OCI-LY3 (cell line): Measurements from ENCODE around the gene CELA2A.
"Not testable (repeated sequence)": the region's sequence is repeated elsewhere in the genome, so short reads cannot be mapped to it uniquely, and the experiment has no call there.

Source experiments
- H2AFZ ChIP-seq: fragments of 200-600, 300-600 bp; shearing (Covaris generic); 2 replicates; pipeline ENCODE4 v1.6.0; 2014; ENCODE audit warnings: antibody characterized with exemption, low read depth, low read length
- H3K27ac ChIP-seq: fragments of 200-600, 300-600 bp; sonication (generic); 2 replicates; pipeline ENCODE4 v1.5.1; 2014; ENCODE audit warnings: mild to moderate bottlenecking, low read length, moderate library complexity, mixed read lengths
- H3K27me3 ChIP-seq: fragments of 200-600, 300-600 bp; sonication (generic); 2 replicates; pipeline ENCODE4 v1.6.1; 2014; ENCODE audit warnings: low read depth, low read length, mixed read lengths
- H3K36me3 ChIP-seq: fragments of 200-600, 300-600 bp; sonication (generic); replicated peaks from 2 replicates; pipeline ENCODE3; 2014; ENCODE audit warnings: low read depth, low read length, mixed read lengths
- H3K4me1 ChIP-seq: fragments of 300-600, 200-600 bp; sonication (generic); 2 replicates; pipeline ENCODE4 v1.6.1; 2014; ENCODE audit warnings: low read length, mixed read lengths
- H3K4me2 ChIP-seq: fragments of 200-600, 300-600 bp; sonication (generic); 2 replicates; pipeline ENCODE4 v1.6.1; 2014; ENCODE audit warnings: low read length, mixed read lengths
- H3K4me3 ChIP-seq: fragments of 300-600, 200-600 bp; sonication (generic); 2 replicates; pipeline ENCODE4 v1.5.1; 2014; ENCODE audit warnings: antibody characterized with exemption, mild to moderate bottlenecking, low read length, moderate library complexity
- H3K79me2 ChIP-seq: fragments of 300-600, 200-600 bp; shearing (Covaris generic); 2 replicates; pipeline ENCODE4 v1.6.1; 2014; ENCODE audit warnings: mild to moderate bottlenecking, low read length, mixed read lengths
- H3K9ac ChIP-seq: fragments of 300-600, 200-600 bp; shearing (Covaris generic); 2 replicates; pipeline ENCODE4 v1.6.0; 2014; ENCODE audit warnings: mild to moderate bottlenecking, low read length, moderate library complexity
- H3K9me3 ChIP-seq: fragments of 200-600, 300-600 bp; shearing (Covaris generic); 2 replicates; pipeline ENCODE4 v1.6.1; 2014; ENCODE audit warnings: low read length, mixed read lengths; ENCODE audit not compliant: insufficient read depth
- H4K20me1 ChIP-seq: fragments of 200-600, 300-600 bp; sonication (generic); 2 replicates; pipeline ENCODE4 v1.6.1; 2016; ENCODE audit warnings: low read length, mixed read lengths; ENCODE audit not compliant: insufficient read depth
- CTCF ChIP-seq: fragments of 200-600, 300-600 bp; sonication (generic); IDR thresholded peaks from 2 replicates; pipeline ENCODE4 v1.5.1; 2014; ENCODE audit warnings: antibody characterized with exemption, low read length, low read depth
- EZH2phosphoT487 ChIP-seq: fragments of 200-600 bp; shearing (Covaris generic); IDR thresholded peaks from 2 replicates; pipeline ENCODE4 v1.6.1; 2018; ENCODE audit warnings: antibody characterized with exemption, mixed run types, low read depth

CELA2A gene

GRCh38 chr1:15465674-15466073 is 9.1 kb downstream of the CELA2A start:
- no peaks in the 10 kb centered on the region for H3K27me3 ChIP-seq
- H3K9ac ChIP-seq = no peak overlapping the region
- H3K79me2 ChIP-seq = no peaks in the 10 kb centered on the region
- peaks cover 36% of the 10 kb centered on the region for H3K4me1 ChIP-seq
- H3K27ac ChIP-seq = no peak overlapping the region
- no peaks in the 10 kb centered on the region for H3K36me3 ChIP-seq
- no peaks in the 10 kb centered on the region for H4K20me1 ChIP-seq
- H3K9me3 ChIP-seq = no peaks in the 10 kb centered on the region
- no peak overlapping the region for H3K4me2 ChIP-seq
- H2AFZ ChIP-seq = no peak overlapping the region
- TF ChIP-seq EZH2phosphoT487 (no peak), CTCF (no peak)
- H3K4me3 ChIP-seq = no peak overlapping the region

GRCh38 chr1:15466955-15467625 is 10.6 kb downstream of the CELA2A start:
- H3K9ac ChIP-seq, H3K79me2 ChIP-seq, H3K4me3 ChIP-seq, H3K27me3 ChIP-seq, H4K20me1 ChIP-seq, H2AFZ ChIP-seq, H3K4me2 ChIP-seq, H3K27ac ChIP-seq, H3K36me3 ChIP-seq, H3K9me3 ChIP-seq: not testable (repeated sequence)
- H3K4me1 ChIP-seq = peaks cover 45% of the 10 kb centered on the region

- Histone ChIP-seq H3K4me2 (no peak overlapping the region), H4K20me1 (no peaks in the 10 kb centered on the region), H2AFZ (no peak overlapping the region), H3K36me3 (no peaks in the 10 kb centered on the region), H3K79me2 (no peaks in the 10 kb centered on the region), H3K9me3 (no peaks in the 10 kb centered on the region), H3K4me1 (peaks cover 45% of the 10 kb centered on the region), H3K4me3 (no peak overlapping the region), H3K27me3 (no peaks in the 10 kb centered on the region), H3K9ac (no peak overlapping the region), H3K27ac (no peak overlapping the region)
- no peak for TF ChIP-seq EZH2phosphoT487
- no peak for TF ChIP-seq CTCF
These were observed 11.6 kb downstream of the CELA2A start for GRCh38 chr1:15468145-15468544.

GRCh38 chr1:15469361-15469760 is 12.8 kb downstream of the CELA2A start:
- H3K36me3 ChIP-seq = no peaks in the 10 kb centered on the region
- TF ChIP-seq EZH2phosphoT487 = no peak
- TF ChIP-seq CTCF = no peak
- H3K9me3 ChIP-seq = no peaks in the 10 kb centered on the region
- no peaks in the 10 kb centered on the region for H3K27me3 ChIP-seq
- H2AFZ ChIP-seq = no peak overlapping the region
- H3K27ac ChIP-seq = no peak overlapping the region
- no peaks in the 10 kb centered on the region for H3K79me2 ChIP-seq
- H3K4me1 ChIP-seq = peaks cover 41% of the 10 kb centered on the region
- H3K4me2 ChIP-seq = peak overlapping the region; percentile 46
- H3K4me3 ChIP-seq = no peak overlapping the region
- H3K9ac ChIP-seq = no peak overlapping the region
- H4K20me1 ChIP-seq = no peaks in the 10 kb centered on the region

GRCh38 chr1:15469821-15470448 is 13.4 kb downstream of the CELA2A start:
- not testable (repeated sequence) for H2AFZ ChIP-seq, H3K79me2 ChIP-seq, H3K9me3 ChIP-seq, H3K4me3 ChIP-seq, H4K20me1 ChIP-seq, H3K36me3 ChIP-seq, H3K9ac ChIP-seq, H3K27me3 ChIP-seq, H3K27ac ChIP-seq
- Histone ChIP-seq H3K4me2 (peak overlapping the region; percentile 46), H3K4me1 (peaks cover 36% of the 10 kb centered on the region)

GRCh38 chr1:15471067-15471466 is 14.5 kb downstream of the CELA2A start:
- H2AFZ ChIP-seq, H3K27me3 ChIP-seq, H3K36me3 ChIP-seq, H3K9ac ChIP-seq, H3K4me3 ChIP-seq, H3K27ac ChIP-seq, H3K9me3 ChIP-seq, H4K20me1 ChIP-seq, H3K4me2 ChIP-seq, H3K79me2 ChIP-seq: not testable (repeated sequence)
- peaks cover 26% of the 10 kb centered on the region for H3K4me1 ChIP-seq

GRCh38 chr1:15471723-15472122 is 15.2 kb downstream of the CELA2A start:
- not testable (repeated sequence) for H3K9me3 ChIP-seq, H3K36me3 ChIP-seq, H4K20me1 ChIP-seq, H3K4me3 ChIP-seq, H3K27me3 ChIP-seq, H3K79me2 ChIP-seq, H3K9ac ChIP-seq, H3K27ac ChIP-seq, H2AFZ ChIP-seq
- H3K4me2 ChIP-seq = 0 out of 2 replicates have a peak overlapping the region, but pooled peaks have one; percentile 3
- peaks cover 26% of the 10 kb centered on the region for H3K4me1 ChIP-seq
